MG63 (cell line): ENCODE results near the gene ATP9A. TPM values are rescaled to one million over a fixed set of nuclear protein-coding genes. Genes with fewer than 3 reads are reported as not detected.
A peak's percentile ranks its signal among the peaks of the same experiment; 100 is the strongest.
"Not testable (repeated sequence)": the region's sequence is repeated elsewhere in the genome, so short reads cannot be mapped to it uniquely, and the experiment has no call there.

Experiments
- DNase-seq: peaks from one replicate; pipeline ENCODE4 v3.0.0-alpha.2; 2020
- H3K27me3 ChIP-seq: fragments of 250-450 bp; sonication (Bioruptor Pico); 2 replicates; pipeline ENCODE4 v1.5.1; 2020; ENCODE audit warnings: mild to moderate bottlenecking, moderate library complexity
- H3K36me3 ChIP-seq: fragments of 250-450 bp; sonication (Bioruptor Pico); 2 replicates; pipeline ENCODE4 v1.5.1; 2020; ENCODE audit warnings: mild to moderate bottlenecking, moderate library complexity
- H3K4me3 ChIP-seq: fragments of 250-450 bp; sonication (Bioruptor Pico); 2 replicates; pipeline ENCODE4 v1.5.1; 2020; ENCODE audit warnings: mild to moderate bottlenecking, moderate library complexity
- H3K9me3 ChIP-seq: fragments of 250-450 bp; sonication (Bioruptor Pico); 2 replicates; pipeline ENCODE4 v1.5.1; 2020; ENCODE audit warnings: mild to moderate bottlenecking, moderate library complexity
- total RNA-seq: library from RNA; depleted of rRNA; stranded (reverse); fragments of >200 nt; shearing (Covaris generic); gene quantifications from 2 replicates; pipeline ENCODE4 v1.2.3, GENCODE V29; 2014; ENCODE audit warnings: low replicate concordance

ATP9A gene
- total RNA-seq, 1 experiment from 2014 or later, result 11.1 TPM

DNA sequence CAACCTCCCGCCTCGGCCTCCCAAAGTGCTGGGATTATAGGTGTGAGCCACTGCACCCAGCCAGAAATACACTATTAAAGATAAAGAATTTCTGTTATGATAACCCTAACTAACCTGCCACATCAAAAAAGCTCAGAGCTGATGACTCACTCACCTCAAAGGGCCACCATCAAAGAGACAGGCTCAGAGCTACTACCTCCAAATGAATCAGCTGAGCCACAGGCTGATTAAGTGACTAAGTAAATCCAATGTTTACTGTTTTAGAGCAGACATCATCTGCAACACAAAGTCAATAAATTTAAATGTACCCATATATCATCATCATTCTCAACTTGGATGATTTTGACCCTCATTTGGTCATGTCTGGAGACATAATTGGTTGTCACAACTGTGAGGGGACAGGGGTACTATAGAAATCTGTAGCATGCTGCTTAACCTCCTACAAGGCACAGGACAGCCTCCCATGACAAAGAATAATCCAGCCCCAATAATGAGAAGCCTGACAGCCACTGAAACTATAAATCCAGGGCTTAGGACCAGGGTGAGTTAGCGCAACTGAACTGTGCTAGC, 106.5 kb downstream of the ATP9A start:
- H3K36me3 ChIP-seq, result peaks cover 8% of the 10 kb centered on the region
- DNase-seq, result peak; percentile 27
- no peaks in the 10 kb centered on the region for H3K9me3 ChIP-seq
- no peak overlapping the region for H3K4me3 ChIP-seq
- no peaks in the 10 kb centered on the region for H3K27me3 ChIP-seq

- Histone ChIP-seq H3K27me3 (no peaks in the 10 kb centered on the region), H3K9me3 (no peaks in the 10 kb centered on the region), H3K4me3 (no peak overlapping the region), H3K36me3 (peaks cover 14% of the 10 kb centered on the region)
- DNase-seq, result peak; percentile 89
Measured at GRCh38 chr20:51660672-51661608, 107.2 kb downstream of the ATP9A start.

DNA sequence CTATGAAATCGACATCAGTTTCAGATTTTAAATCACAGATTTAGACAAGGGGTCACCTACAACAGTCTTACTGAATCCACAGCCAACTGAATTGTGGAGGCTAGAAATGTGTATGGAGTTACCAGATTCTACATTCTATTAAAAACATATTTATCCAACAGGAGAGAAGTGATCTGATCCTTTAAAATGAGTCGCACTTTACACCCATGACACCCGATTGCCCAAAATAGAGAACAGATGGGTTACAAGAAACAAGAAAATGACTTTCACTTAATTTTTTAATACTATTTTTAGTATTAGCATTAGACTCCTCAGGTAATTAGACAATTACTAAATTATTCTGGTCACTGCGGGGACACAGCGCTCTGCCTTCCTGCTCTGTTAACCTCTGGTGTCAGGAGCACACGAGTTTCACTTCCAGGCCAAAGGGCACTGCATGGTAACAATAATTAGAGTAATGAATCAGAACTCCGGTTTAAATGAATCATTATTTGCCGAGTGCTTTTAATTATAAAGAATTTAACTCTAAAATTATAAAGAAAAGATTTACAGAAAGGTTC, 108.6 kb downstream of the ATP9A start:
- Histone ChIP-seq H3K4me3 (no peak overlapping the region), H3K27me3 (no peaks in the 10 kb centered on the region), H3K9me3 (no peaks in the 10 kb centered on the region), H3K36me3 (peaks cover 14% of the 10 kb centered on the region)
- DNase-seq, result no peak

DNA sequence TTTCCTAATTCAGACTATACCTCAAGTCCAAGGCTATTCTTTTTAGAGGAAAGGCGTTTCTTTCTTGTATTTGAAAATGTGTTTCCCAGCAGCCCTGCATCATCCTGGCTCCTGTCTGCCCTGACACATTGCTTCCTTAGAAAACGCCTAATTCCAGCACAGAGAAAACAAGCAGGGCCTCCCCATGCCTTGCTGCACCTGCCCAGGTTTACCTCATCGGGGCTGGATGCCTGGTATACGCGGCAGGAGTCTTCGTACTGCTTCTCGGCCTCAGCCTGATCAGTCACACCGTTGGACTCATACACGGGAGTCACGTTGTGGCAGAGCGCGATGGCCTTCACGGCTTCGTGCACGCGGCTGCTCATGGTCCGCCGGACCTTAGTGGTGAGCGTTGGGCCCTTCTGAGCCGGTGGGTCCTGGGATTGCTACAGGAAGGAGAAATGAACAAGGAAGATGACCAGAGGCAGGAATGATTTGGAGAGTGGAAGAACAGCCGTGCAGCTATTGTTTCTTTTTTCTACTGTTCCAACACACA, 111.4 kb downstream of the ATP9A start:
- H3K36me3 ChIP-seq, result peaks cover 14% of the 10 kb centered on the region
- H3K27me3 ChIP-seq, result no peaks in the 10 kb centered on the region
- no peaks in the 10 kb centered on the region for H3K9me3 ChIP-seq
- no peak overlapping the region for H3K4me3 ChIP-seq
- DNase-seq, result no peak

DNA sequence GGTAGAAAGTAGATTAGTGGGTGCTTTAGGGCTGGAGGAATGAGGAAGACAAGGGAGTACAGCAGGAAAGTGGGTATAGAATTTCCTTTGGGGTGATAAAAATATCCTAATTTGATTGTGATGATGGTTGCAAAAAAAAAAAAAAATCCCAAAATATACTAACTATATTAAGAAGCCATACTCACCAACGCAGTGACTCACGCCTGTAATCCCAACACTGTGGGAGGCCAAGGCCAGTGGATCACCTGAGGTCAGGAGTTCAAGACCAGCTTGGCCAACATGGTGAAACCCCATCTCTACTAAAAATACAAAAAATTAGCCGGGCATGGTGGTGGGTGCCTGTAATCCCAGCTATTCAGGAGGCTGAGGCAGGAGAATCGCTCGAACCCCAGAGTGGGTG, 112.1 kb downstream of the ATP9A start:
- H3K4me3 ChIP-seq, H3K9me3 ChIP-seq, H3K27me3 ChIP-seq: not testable (repeated sequence)
- peaks cover 14% of the 10 kb centered on the region for H3K36me3 ChIP-seq
- peak; percentile 22 for DNase-seq

- Histone ChIP-seq H3K27me3 (no peaks in the 10 kb centered on the region), H3K36me3 (peaks cover 14% of the 10 kb centered on the region), H3K4me3 (no peak overlapping the region), H3K9me3 (no peaks in the 10 kb centered on the region)
- no peak for DNase-seq
Measured at GRCh38 chr20:51654495-51654894, 113.7 kb downstream of the ATP9A start.

DNA sequence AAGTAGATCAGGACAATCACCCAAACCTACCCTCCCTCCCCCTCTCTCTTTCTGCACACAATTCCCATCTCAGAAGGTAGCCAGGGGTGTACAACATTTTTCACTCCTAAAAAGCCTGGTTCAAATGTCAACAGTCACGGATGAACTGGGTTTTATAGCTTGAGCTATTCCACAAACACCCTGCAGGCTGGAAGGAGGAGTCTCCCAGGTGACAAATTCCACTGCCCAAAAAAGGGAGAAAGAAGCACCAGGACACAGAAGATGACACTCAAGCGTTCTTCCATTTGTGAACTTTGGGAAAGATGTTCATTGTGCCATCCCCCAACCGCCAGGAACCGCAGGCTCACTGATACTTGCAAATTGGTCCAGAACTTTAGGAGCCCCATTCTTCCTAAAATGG, 114.1 kb downstream of the ATP9A start:
- DNase-seq, result no peak
- Histone ChIP-seq H3K36me3 (peaks cover 10% of the 10 kb centered on the region), H3K27me3 (no peaks in the 10 kb centered on the region), H3K9me3 (no peaks in the 10 kb centered on the region), H3K4me3 (no peak overlapping the region)

DNA sequence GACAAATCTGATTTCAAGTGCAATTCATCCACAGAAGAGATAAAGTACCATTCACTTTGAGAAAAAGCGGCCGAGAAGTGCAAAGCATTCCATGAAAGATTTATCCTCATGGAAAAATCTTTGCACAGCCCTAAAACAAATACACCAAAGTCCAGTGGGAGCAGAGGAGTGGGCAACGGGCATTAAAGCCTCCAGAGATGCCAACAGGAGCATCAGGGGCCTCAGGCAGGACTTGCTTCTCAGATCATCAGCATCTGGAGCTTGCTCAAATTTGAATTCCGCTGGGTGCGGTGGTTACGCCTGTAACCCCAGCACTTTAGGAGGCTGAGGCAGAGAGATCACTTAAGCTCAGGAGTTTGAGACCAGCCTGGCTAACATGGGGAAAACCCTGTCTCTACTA, 115.0 kb downstream of the ATP9A start:
- no peak for DNase-seq
- H3K27me3 ChIP-seq, result no peaks in the 10 kb centered on the region
- no peak overlapping the region for H3K4me3 ChIP-seq
- no peaks in the 10 kb centered on the region for H3K9me3 ChIP-seq
- H3K36me3 ChIP-seq, result peaks cover 9% of the 10 kb centered on the region

GRCh38 chr20:51651921-51652549, 116.2 kb downstream of the ATP9A start:
- no peaks in the 10 kb centered on the region for H3K9me3 ChIP-seq
- no peaks in the 10 kb centered on the region for H3K27me3 ChIP-seq
- no peak for DNase-seq
- H3K4me3 ChIP-seq, result no peak overlapping the region
- H3K36me3 ChIP-seq, result peaks cover 9% of the 10 kb centered on the region

DNA sequence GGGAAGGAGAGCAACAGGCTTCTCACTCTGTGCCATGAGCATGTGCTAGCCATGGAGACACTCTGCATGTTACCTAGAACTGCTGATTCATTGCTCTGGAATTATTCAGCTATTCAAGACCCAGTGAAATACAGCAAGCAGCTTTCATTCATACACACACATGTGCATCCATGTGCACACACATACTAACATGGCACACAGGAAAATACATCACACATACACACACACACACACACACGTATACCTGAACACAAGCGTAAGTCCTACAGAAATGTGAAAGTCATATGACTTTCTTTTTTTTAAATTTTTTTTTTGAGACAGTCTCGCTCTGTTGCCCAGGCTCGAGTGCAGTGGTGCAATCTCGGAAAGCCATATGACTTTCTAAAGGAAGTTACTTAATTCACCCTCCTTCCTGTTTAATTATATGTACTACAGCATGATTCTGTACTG, 117.5 kb downstream of the ATP9A start:
- no peak for DNase-seq
- no peak overlapping the region for H3K4me3 ChIP-seq
- no peaks in the 10 kb centered on the region for H3K27me3 ChIP-seq
- H3K36me3 ChIP-seq, result peaks cover 2% of the 10 kb centered on the region
- no peaks in the 10 kb centered on the region for H3K9me3 ChIP-seq

DNA sequence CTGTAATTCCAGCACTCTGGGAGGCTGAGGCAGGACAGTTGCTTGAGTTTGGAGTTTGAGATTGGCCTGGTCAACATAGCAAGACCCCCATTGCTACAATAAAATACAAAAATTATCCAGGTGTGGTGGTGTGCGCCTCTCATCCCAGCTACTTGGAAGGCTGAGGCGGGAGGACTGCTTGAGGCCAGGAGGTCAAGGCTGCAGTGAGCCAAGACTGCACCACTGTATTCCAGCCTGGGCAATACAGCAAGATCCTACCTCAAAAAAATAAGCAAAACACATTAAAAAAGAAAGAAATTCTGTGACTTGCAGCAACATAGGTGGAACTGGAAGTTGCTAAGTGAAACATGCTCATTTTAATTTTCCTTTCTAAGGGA, 119.6 kb downstream of the ATP9A start:
- no peak for DNase-seq
- Histone ChIP-seq H3K9me3 (no peaks in the 10 kb centered on the region), H3K27me3 (no peaks in the 10 kb centered on the region), H3K4me3 (no peak overlapping the region), H3K36me3 (peaks cover 2% of the 10 kb centered on the region)

DNA sequence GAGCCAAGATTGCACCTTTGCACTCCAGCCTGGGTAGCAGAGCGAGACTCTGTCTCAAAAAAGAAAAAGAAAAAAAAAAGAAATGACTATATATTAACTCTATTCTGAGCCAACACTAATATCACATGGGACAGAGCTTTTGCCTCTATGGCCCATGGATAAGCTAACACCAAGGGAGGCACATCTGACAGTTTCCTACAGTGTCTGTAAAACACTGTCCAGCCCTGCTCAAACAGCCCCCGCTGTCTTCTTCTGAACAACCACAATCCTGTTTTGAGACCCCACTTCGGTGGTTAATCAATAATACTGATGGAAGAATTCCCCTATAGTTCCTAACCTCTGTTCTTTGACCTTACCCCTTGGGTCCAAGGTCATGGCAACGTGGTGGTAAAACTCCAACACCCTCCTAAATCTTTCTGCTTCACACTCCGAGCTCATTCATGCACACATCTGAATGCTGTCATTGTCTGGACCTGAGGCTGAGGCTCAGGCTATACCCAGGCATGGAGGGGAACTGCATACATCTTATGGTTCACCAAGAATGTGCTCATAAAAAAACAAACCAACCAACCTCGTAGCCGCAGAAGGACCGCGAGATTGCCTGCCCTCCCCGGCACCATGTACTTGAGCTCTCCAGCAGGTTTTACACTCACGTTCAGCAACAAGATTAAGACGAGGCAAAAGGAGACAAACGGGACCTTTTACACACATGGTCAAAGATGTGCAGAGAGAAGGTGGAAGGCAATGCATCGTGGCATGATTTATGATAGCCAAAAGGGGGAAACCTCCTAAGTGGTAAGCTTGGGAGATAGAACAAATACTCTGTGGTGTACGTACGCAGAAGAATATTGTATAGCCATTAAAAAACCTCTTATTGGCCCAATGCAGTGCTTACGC, 120.3 kb downstream of the ATP9A start:
- no peak for DNase-seq

GRCh38 chr20:51643810-51644209, 124.4 kb downstream of the ATP9A start:
- not testable (repeated sequence) for H3K9me3 ChIP-seq, DNase-seq, H3K4me3 ChIP-seq, H3K27me3 ChIP-seq, H3K36me3 ChIP-seq

More for the DNA sequence above, 120.3 kb downstream of the ATP9A start:
- no peak overlapping the region for H3K4me3 ChIP-seq
- H3K36me3 ChIP-seq, result peaks cover 2% of the 10 kb centered on the region
- H3K27me3 ChIP-seq, result no peaks in the 10 kb centered on the region
- no peaks in the 10 kb centered on the region for H3K9me3 ChIP-seq

DNA sequence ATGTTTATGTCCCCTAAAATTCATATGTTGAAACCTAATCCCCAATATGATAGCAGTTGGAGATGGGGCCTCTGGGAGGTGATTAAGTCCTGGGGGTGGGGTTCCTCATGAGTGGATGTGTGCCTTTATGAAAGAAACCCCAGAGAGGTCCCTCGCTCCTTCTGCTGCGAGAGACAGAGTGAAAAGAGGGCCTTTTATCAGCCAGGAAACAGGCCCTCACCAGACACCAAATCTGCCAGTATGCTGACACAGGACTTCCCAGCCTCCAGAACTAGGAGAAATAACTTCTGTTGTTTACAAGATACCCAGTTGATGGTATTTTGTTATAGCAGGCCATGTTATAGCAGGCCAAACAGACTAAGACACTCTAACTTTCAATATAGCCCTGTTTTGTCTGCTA, 124.8 kb downstream of the ATP9A start:
- no peak for DNase-seq
- Histone ChIP-seq H3K9me3 (no peaks in the 10 kb centered on the region), H3K27me3 (no peaks in the 10 kb centered on the region), H3K4me3 (no peak overlapping the region), H3K36me3 (no peaks in the 10 kb centered on the region)

GRCh38 chr20:51641866-51642265, 126.3 kb downstream of the ATP9A start:
- H3K9me3 ChIP-seq, result no peaks in the 10 kb centered on the region
- 0 out of 2 replicates have a peak, but pooled peaks cover 2% of the 10 kb centered on the region for H3K36me3 ChIP-seq
- no peak overlapping the region for H3K4me3 ChIP-seq
- no peak for DNase-seq
- H3K27me3 ChIP-seq, result no peaks in the 10 kb centered on the region

DNA sequence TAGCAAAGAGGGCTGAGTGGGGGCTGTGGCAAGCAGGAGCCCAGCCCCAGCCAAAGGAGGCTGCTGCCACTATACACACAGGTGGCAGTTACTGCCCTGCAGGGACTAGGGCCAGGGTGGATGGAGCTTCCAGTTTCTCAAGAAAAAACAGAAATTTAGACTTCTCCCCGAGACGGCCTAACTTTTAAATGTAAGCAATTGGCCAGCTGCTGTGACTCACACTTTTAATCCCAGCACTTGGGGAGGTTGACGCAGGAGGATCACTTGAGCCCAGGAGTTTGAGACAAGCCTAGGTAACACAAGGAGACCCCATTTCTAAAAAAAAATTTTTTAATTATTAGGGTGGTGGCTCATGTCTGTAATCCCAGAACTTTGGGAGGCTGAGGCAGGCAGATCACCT, 127.4 kb downstream of the ATP9A start:
- H3K9me3 ChIP-seq, result no peaks in the 10 kb centered on the region
- 0 out of 2 replicates have a peak, but pooled peaks cover 2% of the 10 kb centered on the region for H3K36me3 ChIP-seq
- H3K4me3 ChIP-seq, result no peak overlapping the region
- DNase-seq, result peak; percentile 19
- no peaks in the 10 kb centered on the region for H3K27me3 ChIP-seq
